ENCODE data around the gene LRRC28. TPM values are rescaled to one million over a fixed set of nuclear protein-coding genes. Genes with fewer than 3 reads are reported as not detected.

Gene LRRC28
- polyA plus RNA-seq, 1 experiment: 23.5 TPM

- CTCF ChIA-PET: interaction anchor here (0.7 to 5.8 kb wide), 16 partner anchors 12 to 321 kb away, joined by 3 to 31 read pairs (median 4); no protein-coding TSS in a partner anchor
- POLR2A ChIA-PET: no interaction called here
- no peaks in the 10 kb centered on the region for H3K36me3 ChIP-seq (ENCODE audit: control insufficient read depth, insufficient read depth, low read length)
- H3K4me3 ChIP-seq (ENCODE audit: low read depth, low read length): no peak overlapping the region
- peak; percentile 62 for DNase-seq (ENCODE audit: low read depth)
- no peak for TF ChIP-seq CTCF (IDR thresholded peaks at IDR 0.05; ENCODE audit: insufficient read depth, low read depth, low read length)
- no peaks in the 10 kb centered on the region for H3K27me3 ChIP-seq (ENCODE audit: control insufficient read depth, insufficient read depth, low read length)
These were observed 157.2 kb downstream of the LRRC28 start for GRCh38 chr15:99408236-99409096.

GRCh38 chr15:99409097-99409473 lies 157.8 kb downstream of the LRRC28 start:
- CTCF ChIA-PET: interaction anchor here (0.7 to 5.8 kb wide), 16 partner anchors 12 to 321 kb away, joined by 3 to 31 read pairs (median 4); no protein-coding TSS in a partner anchor

GRCh38 chr15:99409560-99409959 lies 158.3 kb downstream of the LRRC28 start:
- no peak overlapping the region for H3K4me3 ChIP-seq (ENCODE audit: low read depth, low read length)
- CTCF ChIA-PET: interaction anchor here (0.7 to 5.8 kb wide), 11 partner anchors 11 to 305 kb away, joined by 3 to 31 read pairs (median 3); no protein-coding TSS in a partner anchor
- TF ChIP-seq CTCF (IDR thresholded peaks at IDR 0.05; ENCODE audit: insufficient read depth, low read depth, low read length): no peak
- H3K36me3 ChIP-seq (ENCODE audit: control insufficient read depth, insufficient read depth, low read length): no peaks in the 10 kb centered on the region
- no peak for DNase-seq (ENCODE audit: low read depth)
- no peaks in the 10 kb centered on the region for H3K27me3 ChIP-seq (ENCODE audit: control insufficient read depth, insufficient read depth, low read length)
- POLR2A ChIA-PET: no interaction called here

More at GRCh38 chr15:99409097-99409473, 157.8 kb downstream of the LRRC28 start:
- DNase-seq (ENCODE audit: low read depth): no peak
- Histone ChIP-seq H3K4me3 (ENCODE audit: low read depth, low read length) (no peak overlapping the region), H3K36me3 (ENCODE audit: control insufficient read depth, insufficient read depth, low read length) (no peaks in the 10 kb centered on the region), H3K27me3 (ENCODE audit: control insufficient read depth, insufficient read depth, low read length) (no peaks in the 10 kb centered on the region)
- POLR2A ChIA-PET: no interaction called here
- TF ChIP-seq CTCF (IDR thresholded peaks at IDR 0.05; ENCODE audit: insufficient read depth, low read depth, low read length): peak; percentile 66

GRCh38 chr15:99410477-99410876 lies 159.2 kb downstream of the LRRC28 start:
- ChIA-PET POLR2A (no interaction called here), CTCF (interaction anchor here (0.6 to 5.8 kb wide), 3 partner anchors 10 to 293 kb away, joined by 5 to 31 read pairs (median 14); no protein-coding TSS in a partner anchor)
- Histone ChIP-seq H3K36me3 (ENCODE audit: control insufficient read depth, insufficient read depth, low read length) (no peaks in the 10 kb centered on the region), H3K27me3 (ENCODE audit: control insufficient read depth, insufficient read depth, low read length) (no peaks in the 10 kb centered on the region), H3K4me3 (ENCODE audit: low read depth, low read length) (no peak overlapping the region)
- no peak for TF ChIP-seq CTCF (IDR thresholded peaks at IDR 0.05; ENCODE audit: insufficient read depth, low read depth, low read length)
- DNase-seq (ENCODE audit: low read depth): no peak

GRCh38 chr15:99411234-99411633 lies 160.0 kb downstream of the LRRC28 start:
- TF ChIP-seq CTCF (IDR thresholded peaks at IDR 0.05; ENCODE audit: insufficient read depth, low read depth, low read length): no peak
- POLR2A ChIA-PET: no interaction called here
- CTCF ChIA-PET: interaction anchor here (4.2 kb wide), 1 partner anchor 9 kb away, joined by 14 read pairs; no protein-coding TSS in a partner anchor
- Histone ChIP-seq H3K27me3 (ENCODE audit: control insufficient read depth, insufficient read depth, low read length) (no peaks in the 10 kb centered on the region), H3K4me3 (ENCODE audit: low read depth, low read length) (no peak overlapping the region), H3K36me3 (ENCODE audit: control insufficient read depth, insufficient read depth, low read length) (no peaks in the 10 kb centered on the region)
- DNase-seq (ENCODE audit: low read depth): no peak
